Umbilical cord (tissue), 2 donors: ENCODE results near the gene FGD3. TPM values are rescaled to one million over a fixed set of nuclear protein-coding genes. Genes with fewer than 3 reads are reported as not detected.
A peak's percentile ranks its signal among the peaks of the same experiment; 100 is the strongest.
"Not testable (repeated sequence)": the region's sequence is repeated elsewhere in the genome, so short reads cannot be mapped to it uniquely, and the experiment has no call there.

Experiments used
- DNase-seq: peaks from one replicate; pipeline ENCODE4 v3.0.0-alpha.2; 2015; ENCODE audit warnings: low spot score
- total RNA-seq: library from RNA; depleted of rRNA; stranded (reverse); fragments of >200 nt; gene quantifications from one replicate; pipeline ENCODE4 v1.2.3, GENCODE V29; 2014; ENCODE audit warnings: low replicate concordance; ENCODE audit not compliant: insufficient read depth

FGD3 gene
- total RNA-seq, 1 donor from 2014 or later: 4.8 TPM

- no peak for DNase-seq
Observed at GRCh38 chr9:92974761-92975755, 27.7 kb downstream of the FGD3 start.

DNA sequence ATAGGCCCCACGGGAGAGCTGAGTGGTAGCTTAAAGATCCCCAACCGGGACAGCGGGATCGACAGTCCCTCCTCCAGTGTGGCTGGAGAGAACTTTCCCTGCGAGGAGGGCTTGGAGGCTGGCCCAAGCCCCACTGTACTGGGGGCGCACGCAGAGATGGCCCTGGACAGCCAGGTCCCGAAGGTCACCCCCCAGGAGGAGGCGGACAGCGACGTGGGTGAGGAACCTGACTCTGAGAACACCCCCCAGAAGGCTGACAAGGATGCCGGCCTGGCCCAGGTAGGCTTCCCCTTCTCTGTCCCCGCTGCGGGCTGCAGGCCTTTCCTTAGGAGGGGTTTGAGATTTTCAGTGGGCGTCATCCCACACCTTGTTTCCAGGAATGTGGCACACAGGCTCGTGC lies 29.1 kb downstream of the FGD3 start:
- no peak for DNase-seq

- DNase-seq: no peak
Observed at GRCh38 chr9:92977279-92977678, 30.0 kb downstream of the FGD3 start.

DNA sequence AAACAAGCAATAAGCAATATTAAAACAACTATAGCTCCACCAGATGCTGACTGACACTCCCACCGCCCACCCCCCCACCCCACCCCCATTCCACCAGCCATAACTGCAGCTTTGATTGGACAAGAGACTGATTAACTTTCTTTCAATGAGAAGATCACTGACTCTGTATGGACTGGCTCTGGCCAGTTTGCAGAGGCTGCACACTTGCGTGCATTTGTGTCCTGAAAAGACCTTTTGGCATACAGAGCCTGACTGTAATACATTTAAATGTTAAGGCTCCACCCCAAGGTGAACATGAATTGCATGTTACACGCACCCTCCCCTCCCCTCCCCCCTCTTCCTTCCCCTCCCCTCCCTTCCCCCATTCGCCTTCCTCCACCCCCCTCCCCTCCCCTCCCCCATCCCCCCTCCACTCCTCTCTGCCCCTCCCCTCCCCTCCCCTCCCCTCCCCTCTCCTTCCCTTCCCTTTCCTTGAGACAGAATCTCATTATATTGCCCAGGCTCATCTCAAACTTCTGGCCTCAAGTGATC lies 31.1 kb downstream of the FGD3 start:
- no peak for DNase-seq

- no peak for DNase-seq
Observed at GRCh38 chr9:92979283-92980056, 32.1 kb downstream of the FGD3 start.

DNA sequence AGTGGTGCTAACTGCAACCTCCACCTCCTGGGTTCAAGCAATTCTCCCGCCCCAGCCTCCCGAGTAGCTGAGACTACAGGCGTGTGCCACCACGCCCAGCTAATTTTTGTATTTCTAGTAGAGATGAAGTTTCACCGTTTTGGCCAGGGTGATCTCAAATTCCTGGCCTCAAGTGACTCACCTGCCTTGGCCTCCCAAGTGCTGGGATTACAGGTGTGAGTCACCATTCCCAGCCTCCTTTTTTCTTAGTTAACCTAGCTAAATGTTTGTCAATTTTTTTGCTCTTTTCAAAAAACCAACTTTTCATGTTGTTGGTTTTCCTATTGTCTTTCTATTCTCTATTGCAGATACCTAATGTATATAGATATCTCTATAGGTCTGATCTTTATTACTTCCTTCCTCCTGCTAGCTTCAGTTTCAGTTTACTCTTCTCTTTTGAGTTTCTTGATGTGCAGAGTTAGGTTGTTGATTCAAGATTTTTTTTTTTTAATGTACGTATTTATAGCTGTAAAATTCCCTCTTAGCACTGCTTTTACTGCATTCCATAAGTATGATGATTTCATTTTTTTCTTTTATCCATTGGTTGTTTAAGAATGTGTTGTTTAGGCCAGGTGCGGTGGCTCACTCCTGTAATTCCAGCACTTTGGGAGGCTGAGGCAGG lies 32.9 kb downstream of the FGD3 start:
- no peak for DNase-seq

- DNase-seq: no peak
Observed at GRCh38 chr9:92982130-92982529, 34.8 kb downstream of the FGD3 start.

- no peak for DNase-seq
Observed at GRCh38 chr9:92983984-92984589, 36.8 kb downstream of the FGD3 start.

- no peak for DNase-seq
Observed at GRCh38 chr9:92984976-92985375, 37.7 kb downstream of the FGD3 start.

DNA sequence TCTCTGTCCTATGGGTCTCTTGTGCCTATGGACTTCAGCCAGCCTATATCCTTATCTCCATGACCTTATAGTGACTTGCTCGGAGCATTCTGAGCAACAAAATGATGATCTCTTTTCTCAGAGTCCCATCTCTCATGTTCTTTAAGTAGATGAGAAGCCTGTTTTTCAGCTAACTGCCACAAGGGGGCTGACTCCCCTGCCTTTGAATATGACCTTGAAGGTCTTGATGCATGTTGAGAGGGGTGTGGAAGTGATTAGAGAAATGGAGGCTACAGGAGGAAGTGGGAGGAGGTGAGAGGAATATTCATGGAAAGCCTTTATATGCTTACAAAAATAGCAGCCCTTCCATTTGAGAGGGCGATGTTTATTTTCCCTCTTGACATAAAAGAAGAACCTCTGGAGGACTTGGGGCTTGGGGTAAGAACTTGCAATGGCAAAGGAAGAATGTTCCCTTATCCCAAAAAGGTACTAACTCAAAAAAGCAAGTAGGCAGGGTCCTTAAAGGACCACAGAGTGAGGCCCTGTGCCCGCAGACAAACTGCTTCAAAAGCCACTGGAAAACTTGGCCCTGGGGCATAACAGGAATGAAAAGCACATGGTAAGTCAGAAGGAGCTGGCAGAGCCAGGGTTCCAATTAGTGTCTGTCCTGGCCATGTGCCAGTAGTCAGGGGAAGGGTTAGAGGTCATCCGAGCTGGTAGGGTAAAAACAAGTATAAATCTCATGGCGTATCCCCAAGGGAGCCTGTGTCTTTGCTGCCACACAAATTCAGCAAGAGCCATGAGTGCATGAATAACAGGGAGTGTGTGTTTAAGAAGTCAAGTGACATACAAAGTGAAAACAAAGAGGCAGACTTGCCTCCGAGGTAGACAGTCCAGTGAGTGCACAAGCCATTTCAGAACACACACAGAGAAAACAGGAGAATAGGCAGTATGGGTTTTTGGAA lies 39.1 kb downstream of the FGD3 start:
- DNase-seq: no peak

- no peak for DNase-seq
Observed at GRCh38 chr9:92988215-92988768, 41.0 kb downstream of the FGD3 start.

GRCh38 chr9:92989561-92989960 lies 42.2 kb downstream of the FGD3 start:
- DNase-seq: no peak

DNA sequence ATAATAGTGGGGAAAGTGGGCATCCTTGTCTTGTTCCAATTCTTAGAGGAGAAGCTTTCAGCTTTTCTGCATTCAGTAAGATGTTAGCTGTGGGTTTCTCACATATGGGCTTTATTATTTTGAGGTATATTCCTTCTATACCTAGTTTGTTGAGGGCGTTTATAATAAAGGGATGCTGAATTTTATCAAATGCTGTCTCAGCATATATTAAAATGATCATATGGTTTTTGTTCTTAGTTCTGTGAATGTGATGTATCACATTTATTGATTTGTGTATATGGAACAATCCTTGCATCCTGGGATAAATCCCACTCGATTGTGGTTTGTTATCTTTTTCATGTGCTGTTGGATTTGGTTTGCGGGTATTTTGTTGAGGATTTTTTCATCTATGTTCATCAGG lies 43.1 kb downstream of the FGD3 start:
- DNase-seq: no peak

GRCh38 chr9:92992549-92992948 lies 45.2 kb downstream of the FGD3 start:
- DNase-seq: no peak

- DNase-seq: not testable (repeated sequence)
Observed at GRCh38 chr9:92998871-92999270, 51.5 kb downstream of the FGD3 start.

DNA sequence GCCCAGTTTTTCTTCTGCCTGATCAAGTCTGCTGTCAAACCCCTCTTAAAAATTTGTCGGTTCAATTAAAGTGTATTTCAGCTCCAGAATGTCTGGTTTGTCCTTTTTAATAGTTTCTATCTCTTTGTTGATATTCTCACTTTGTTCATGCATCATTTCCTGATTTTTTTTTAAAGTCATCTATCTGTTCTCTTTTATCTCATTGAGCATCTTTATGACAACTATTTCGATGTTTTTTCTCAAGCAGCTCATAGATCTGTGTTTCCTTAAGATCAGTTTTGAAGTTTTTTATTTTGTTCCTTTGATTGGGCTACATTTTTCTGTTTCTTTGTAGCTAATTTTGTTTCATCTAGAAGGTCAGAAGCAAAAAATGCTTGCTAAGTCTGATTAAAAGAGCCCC lies 53.7 kb downstream of the FGD3 start:
- no peak for DNase-seq

DNA sequence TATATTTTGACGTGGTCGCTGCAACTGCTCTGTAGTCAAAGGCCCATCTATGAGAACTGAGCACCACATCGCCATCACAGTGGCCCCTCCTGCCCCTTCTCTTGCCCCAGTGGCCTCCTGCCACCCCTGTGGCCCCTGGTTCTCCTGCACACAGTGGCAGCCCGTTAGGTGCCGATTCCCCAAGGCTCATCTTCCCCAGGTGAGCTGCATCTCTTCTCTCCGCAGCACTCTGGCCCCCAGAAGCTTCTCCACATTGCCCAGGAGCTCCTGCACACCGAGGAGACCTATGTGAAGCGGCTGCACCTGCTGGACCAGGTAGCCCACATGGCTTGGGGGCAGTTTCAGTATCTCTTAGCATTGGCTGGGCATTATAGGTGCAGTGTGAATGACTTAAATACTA lies 55.4 kb downstream of the FGD3 start:
- DNase-seq: no peak

- peak; percentile 33 for DNase-seq
Observed at GRCh38 chr9:93003552-93004407, 56.5 kb downstream of the FGD3 start.

DNA sequence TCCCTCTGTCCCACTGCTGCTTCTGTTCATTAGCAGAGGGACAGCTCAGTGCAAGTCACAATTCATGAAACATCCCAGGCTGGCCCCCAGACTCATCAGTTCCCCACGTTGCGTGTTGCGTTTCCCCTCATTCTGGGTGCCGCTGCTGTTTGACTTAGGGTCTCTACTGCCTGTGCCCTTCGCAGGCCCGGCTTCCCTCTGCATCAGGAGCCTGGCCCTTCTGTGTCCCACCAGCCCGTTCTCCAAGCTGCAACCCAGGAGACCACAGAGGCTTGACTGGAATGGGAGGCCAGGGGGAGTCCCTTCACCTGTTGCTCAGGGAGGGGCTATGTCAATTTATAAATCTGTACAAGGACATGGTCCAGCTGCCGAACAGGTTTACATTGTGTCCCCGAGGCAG lies 57.2 kb downstream of the FGD3 start:
- no peak for DNase-seq
